A673 (cell line): ENCODE measurements around the gene HSPB2. TPM values are rescaled to one million over a fixed set of nuclear protein-coding genes. Genes with fewer than 3 reads are reported as not detected.

Experiments used
- BruUV-seq: library from RNA; stranded (reverse); fragments of 400-500 nt; replicated peaks from 2 replicates; lab custom pipeline; 2021; lab: Mats Ljungman, UMichigan
- CTCF ChIA-PET: fragments of 300-600 bp; sonication (Branson Sonifier 250); formaldehyde crosslinking; loops from one replicate; lab custom pipeline; 2022; ENCODE audit warnings: antibody characterized with exemption; lab: Charles Lee
- POLR2A ChIA-PET: fragments of 300-600 bp; sonication (Branson Sonifier 250); formaldehyde crosslinking; loops from one replicate; lab custom pipeline; 2022; ENCODE audit warnings: antibody characterized with exemption; ENCODE audit not compliant: low non-redundant PET; lab: Charles Lee
- DNase-seq: peaks from one replicate; pipeline ENCODE4 v3.0.0-alpha.2; 2015; ENCODE audit warnings: low spot score
- H3K27ac ChIP-seq: fragments of 200-600 bp; sonication (generic); 2 replicates; pipeline ENCODE4 v1.5.1; 2016; ENCODE audit warnings: mixed run types, low read depth, mild to moderate bottlenecking, mixed read lengths, antibody characterized with exemption, low read length; ENCODE audit not compliant: poor library complexity, severe bottlenecking
- H3K27me3 ChIP-seq: fragments of 200-600 bp; sonication (generic); replicated peaks from 2 replicates; pipeline ENCODE4 v1.6.1; 2017; ENCODE audit warnings: mixed run types, low read depth, mild to moderate bottlenecking, mixed read lengths, antibody characterized with exemption, low read length; ENCODE audit not compliant: insufficient read depth, poor library complexity
- H3K36me3 ChIP-seq: fragments of 200-600 bp; sonication (generic); 2 replicates; pipeline ENCODE4 v1.6.1; 2016; ENCODE audit warnings: mixed run types, mild to moderate bottlenecking, mixed read lengths, antibody characterized with exemption, low read length; ENCODE audit not compliant: insufficient read depth, poor library complexity, severe bottlenecking
- H3K4me1 ChIP-seq: fragments of 200-600 bp; sonication (generic); 2 replicates; pipeline ENCODE4 v1.6.1; 2017; ENCODE audit warnings: mixed run types, mild to moderate bottlenecking, mixed read lengths, antibody characterized with exemption, low read length; ENCODE audit not compliant: insufficient read depth, poor library complexity, severe bottlenecking
- H3K4me3 ChIP-seq: fragments of 200-600 bp; sonication (generic); 2 replicates; pipeline ENCODE4 v1.5.1; 2016; ENCODE audit warnings: low read depth, mixed run types, mild to moderate bottlenecking, mixed read lengths, low read length; ENCODE audit not compliant: poor library complexity, severe bottlenecking
- H3K9me3 ChIP-seq: fragments of 200-600 bp; sonication (generic); 2 replicates; pipeline ENCODE4 v1.6.1; 2016; ENCODE audit warnings: mixed run types, low read depth, mild to moderate bottlenecking, mixed read lengths, antibody characterized with exemption, low read length; ENCODE audit not compliant: poor library complexity, severe bottlenecking
- CTCF ChIP-seq: fragments of 300-800, 200-600 bp; sonication (generic); conservative IDR thresholded peaks from 2 replicates; pipeline ENCODE4 v1.5.1; 2017; ENCODE audit warnings: low read depth, mild to moderate bottlenecking, antibody characterized with exemption, low read length, moderate library complexity, mixed read lengths
- EZH2 ChIP-seq: fragments of 200-600 bp; sonication (generic); IDR thresholded peaks from 2 replicates; pipeline ENCODE4 v1.6.1; 2017; ENCODE audit warnings: borderline replicate concordance, low read depth, mild to moderate bottlenecking, mixed read lengths, antibody characterized with exemption, low read length; ENCODE audit not compliant: poor library complexity, severe bottlenecking
- intact Hi-C: fragments of 100-400 bp; cut with micrococcal nuclease; formaldehyde crosslinking; loops from one replicate; pipeline ENCODE4 v1.10.0; 2022; ENCODE audit not compliant: unreplicated experiment
- total RNA-seq: library from RNA; stranded (reverse); gene quantifications from 2 replicates; pipeline ENCODE4 v1.2.3, GENCODE V29; 2021

Gene HSPB2
- total RNA-seq, 1 experiment from 2014 or later = not detected

- Histone ChIP-seq H3K9me3 (no peaks in the 10 kb centered on the region), H3K27ac (no peak overlapping the region), H3K27me3 (no peaks in the 10 kb centered on the region), H3K4me3 (peak overlapping the region; percentile 58), H3K4me1 (peaks cover 44% of the 10 kb centered on the region), H3K36me3 (no peaks in the 10 kb centered on the region)
- DNase-seq = no peak
- no TSS peak for BruUV-seq
- ChIA-PET CTCF (interaction anchor here (0.8 to 1.0 kb wide), 2 partner anchors 9 to 66 kb away, joined by 3 read pairs; partner anchors contain the start of gene ALG9), POLR2A (interaction anchor here (0.6 kb wide), 1 partner anchor 27 kb away, joined by 3 read pairs; no protein-coding TSS in a partner anchor)
- intact Hi-C loops = loop anchor here (5.0 to 10.0 kb wide), 2 partner anchors 147 to 344 kb away; partner anchors contain the start of genes SDHD and TIMM8B
- TF ChIP-seq EZH2 = no peak
- no peak for TF ChIP-seq CTCF
These were observed 25.3 kb downstream of the HSPB2 start for GRCh38 chr11:111937844-111938243.

- ChIA-PET CTCF (interaction anchor here (0.5 to 1.0 kb wide), 3 partner anchors 9 to 17 kb away, joined by 3 to 7 read pairs (median 5); no protein-coding TSS in a partner anchor), POLR2A (interaction anchor here (0.5 to 0.8 kb wide), 3 partner anchors 78 to 580 kb away, joined by 3 to 13 read pairs (median 3); no protein-coding TSS in a partner anchor)
- BruUV-seq = TSS peak; percentile 32
- TF ChIP-seq CTCF (no peak), EZH2 (no peak)
- Histone ChIP-seq H3K4me3 (peak overlapping the region; percentile 58), H3K36me3 (no peaks in the 10 kb centered on the region), H3K9me3 (no peaks in the 10 kb centered on the region), H3K27ac (no peak overlapping the region), H3K4me1 (peaks cover 44% of the 10 kb centered on the region), H3K27me3 (no peaks in the 10 kb centered on the region)
- DNase-seq = peak; percentile 35
- intact Hi-C loops = loop anchor here (5.0 to 10.0 kb wide), 2 partner anchors 146 to 344 kb away; partner anchors contain the start of genes SDHD and TIMM8B
These were observed 26.2 kb downstream of the HSPB2 start for GRCh38 chr11:111938687-111939160.

GRCh38 chr11:111939836-111940604, 27.5 kb downstream of the HSPB2 start:
- no peak overlapping the region for H3K27ac ChIP-seq
- H3K27me3 ChIP-seq = no peaks in the 10 kb centered on the region
- no peak for DNase-seq
- H3K9me3 ChIP-seq = no peaks in the 10 kb centered on the region
- peaks cover 44% of the 10 kb centered on the region for H3K4me1 ChIP-seq
- intact Hi-C loops = loop anchor here (5.0 to 10.0 kb wide), 2 partner anchors 145 to 342 kb away; partner anchors contain the start of genes SDHD and TIMM8B
- no TSS peak for BruUV-seq
- no peaks in the 10 kb centered on the region for H3K36me3 ChIP-seq
- no peak overlapping the region for H3K4me3 ChIP-seq
- ChIA-PET CTCF (no interaction called here), POLR2A (no interaction called here)
- no peak for TF ChIP-seq EZH2
- TF ChIP-seq CTCF = no peak
